Hepatocyte (in vitro differentiated cells): Measurements from ENCODE around the gene PDE4D. TPM values are rescaled to one million over a fixed set of nuclear protein-coding genes. Genes with fewer than 3 reads are reported as not detected.

ENCODE experiments used
- DNase-seq: peaks from one replicate; pipeline ENCODE4 v3.0.0-alpha.2; 2016; ENCODE audit warnings: low spot score
- H2AFZ ChIP-seq: fragments of 200-600 bp; sonication (generic); 2 replicates; pipeline ENCODE4 v1.6.0; 2016; ENCODE audit warnings: antibody characterized with exemption, mild to moderate bottlenecking
- H3K27ac ChIP-seq: fragments of 200-600 bp; sonication (generic); 2 replicates; pipeline ENCODE4 v1.5.1; 2016; ENCODE audit warnings: mild to moderate bottlenecking
- H3K27me3 ChIP-seq: fragments of 200-600 bp; sonication (generic); 2 replicates; pipeline ENCODE4 v1.6.1; 2016
- H3K36me3 ChIP-seq: fragments of 200-600 bp; sonication (generic); replicated peaks from 2 replicates; pipeline ENCODE4 v1.5.1; 2016; ENCODE audit warnings: low read depth; ENCODE audit not compliant: insufficient read depth
- H3K4me1 ChIP-seq: fragments of 200-600 bp; sonication (generic); 2 replicates; pipeline ENCODE4 v1.5.1; 2016; ENCODE audit warnings: mild to moderate bottlenecking, moderate library complexity; ENCODE audit not compliant: insufficient read depth
- H3K4me2 ChIP-seq: fragments of 200-600 bp; sonication (generic); 2 replicates; pipeline ENCODE4 v1.6.0; 2016
- H3K4me3 ChIP-seq: fragments of 200-600 bp; sonication (generic); 2 replicates; pipeline ENCODE4 v1.5.1; 2016; ENCODE audit warnings: mild to moderate bottlenecking
- H3K79me2 ChIP-seq: fragments of 200-600 bp; sonication (generic); 2 replicates; pipeline ENCODE4 v1.6.0; 2017; ENCODE audit warnings: mild to moderate bottlenecking
- H3K9me2 ChIP-seq: fragments of 200-600 bp; sonication (generic); replicated peaks from 2 replicates; pipeline ENCODE4 v1.6.0; 2017; ENCODE audit warnings: mild to moderate bottlenecking; ENCODE audit not compliant: insufficient read depth
- H3K9me3 ChIP-seq: fragments of 200-600 bp; sonication (generic); 2 replicates; pipeline ENCODE4 v1.5.1; 2016; ENCODE audit warnings: low read depth, mild to moderate bottlenecking
- H4K20me1 ChIP-seq: fragments of 200-600 bp; sonication (generic); 2 replicates; pipeline ENCODE4 v1.6.0; 2016; ENCODE audit warnings: mild to moderate bottlenecking; ENCODE audit not compliant: insufficient read depth, poor library complexity, severe bottlenecking
- CTCF ChIP-seq: fragments of 200-600 bp; sonication (generic); IDR thresholded peaks from 2 replicates; pipeline ENCODE4 v1.5.1; 2016; ENCODE audit warnings: antibody characterized with exemption, mild to moderate bottlenecking; ENCODE audit not compliant: poor library complexity
- EZH2 ChIP-seq: fragments of 200-600 bp; sonication (generic); IDR thresholded peaks from 2 replicates; pipeline ENCODE4 v1.6.1; 2016; ENCODE audit warnings: antibody characterized with exemption, mild to moderate bottlenecking, borderline replicate concordance
- EZH2phosphoT487 ChIP-seq: fragments of 200-600 bp; sonication (generic); IDR thresholded peaks from one replicate; pipeline ENCODE4 v1.6.1; 2018; ENCODE audit warnings: antibody characterized with exemption, mild to moderate bottlenecking, low read depth, moderate library complexity; ENCODE audit not compliant: unreplicated experiment, severe bottlenecking
- WGBS: methylation state at CpG from one replicate; pipeline ENCODE4 v1.1.6; 2016; ENCODE audit warnings: low lambda C conversion rate; ENCODE audit errors: missing lambda C conversion rate; 5-methylcytosine and 5-hydroxymethylcytosine counted together
- polyA plus RNA-seq: library from polyadenylated mRNA; unstranded; fragments of >200 nt; fragmentation: Nextera tagmentation; extraction: Ambion mirVana; gene quantifications from 2 replicates; pipeline ENCODE4 v1.2.1, GENCODE V29; 2016
- total RNA-seq: library from RNA; depleted of rRNA; stranded (reverse); fragments of >200 nt; gene quantifications from 2 replicates; pipeline ENCODE4 v1.2.3, GENCODE V29; 2014

The PDE4D gene
- total and polyA plus RNA-seq, 2 experiments from 2014 or later = 14.5 to 45.2 TPM

GRCh38 chr5:59204114-59204897 lies 689.2 kb downstream of the PDE4D start:
- H3K4me1 ChIP-seq = no peaks in the 10 kb centered on the region
- TF ChIP-seq EZH2 (no peak), EZH2phosphoT487 (no peak), CTCF (no peak)
- H2AFZ ChIP-seq = no peak overlapping the region
- H3K27me3 ChIP-seq = no peaks in the 10 kb centered on the region
- no peak for DNase-seq
- no peak overlapping the region for H3K4me2 ChIP-seq
- H3K9me3 ChIP-seq = no peaks in the 10 kb centered on the region
- no peak overlapping the region for H3K4me3 ChIP-seq
- no peaks in the 10 kb centered on the region for H3K36me3 ChIP-seq
- H3K9me2 ChIP-seq = no peaks in the 10 kb centered on the region
- WGBS = 81% methylated on average over 5 of the region's 5 CpGs
- no peaks in the 10 kb centered on the region for H4K20me1 ChIP-seq
- no peaks in the 10 kb centered on the region for H3K79me2 ChIP-seq
- H3K27ac ChIP-seq = no peak overlapping the region

GRCh38 chr5:59199868-59200267 lies 693.7 kb downstream of the PDE4D start:
- TF ChIP-seq CTCF (no peak), EZH2phosphoT487 (no peak), EZH2 (no peak)
- no peak for DNase-seq
- no peak overlapping the region for H3K4me3 ChIP-seq
- whole genome bisulfite sequencing = 85% methylated on average over 7 of the region's 7 CpGs
- H3K79me2 ChIP-seq = no peaks in the 10 kb centered on the region
- H4K20me1 ChIP-seq = no peaks in the 10 kb centered on the region
- no peak overlapping the region for H2AFZ ChIP-seq
- no peak overlapping the region for H3K4me2 ChIP-seq
- H3K4me1 ChIP-seq = no peaks in the 10 kb centered on the region
- H3K27ac ChIP-seq = no peak overlapping the region
- H3K9me3 ChIP-seq = no peaks in the 10 kb centered on the region
- H3K36me3 ChIP-seq = no peaks in the 10 kb centered on the region
- H3K9me2 ChIP-seq = no peaks in the 10 kb centered on the region
- H3K27me3 ChIP-seq = no peaks in the 10 kb centered on the region

- 90% methylated on average over 1 of the region's 1 CpG for WGBS
- Histone ChIP-seq H3K4me2 (no peak overlapping the region), H3K36me3 (no peaks in the 10 kb centered on the region)
These were observed 694.7 kb downstream of the PDE4D start for GRCh38 chr5:59198832-59199231.

More at GRCh38 chr5:59198832-59199231, 694.7 kb downstream of the PDE4D start:
- Histone ChIP-seq H2AFZ (no peak overlapping the region), H3K27ac (no peak overlapping the region), H3K4me1 (no peaks in the 10 kb centered on the region), H4K20me1 (no peaks in the 10 kb centered on the region), H3K9me2 (no peaks in the 10 kb centered on the region), H3K4me3 (no peak overlapping the region), H3K27me3 (no peaks in the 10 kb centered on the region), H3K9me3 (no peaks in the 10 kb centered on the region), H3K79me2 (no peaks in the 10 kb centered on the region)
- no peak for TF ChIP-seq EZH2
- no peak for TF ChIP-seq EZH2phosphoT487
- no peak for TF ChIP-seq CTCF
- DNase-seq = no peak
